KMS-11 (cell line): ENCODE measurements around the gene C12orf42.

Source experiments
- H2AFZ ChIP-seq: fragments of 200-600 bp; sonication (generic); 2 replicates; pipeline ENCODE4 v1.6.1; 2016; ENCODE audit warnings: antibody characterized with exemption, mixed run types, low read depth
- H3K27ac ChIP-seq: fragments of 200-600 bp; sonication (generic); 2 replicates; pipeline ENCODE4 v1.6.1; 2016; ENCODE audit warnings: mild to moderate bottlenecking, mixed run types
- H3K27me3 ChIP-seq: fragments of 200-600 bp; sonication (generic); 2 replicates; pipeline ENCODE4 v1.6.1; 2017; ENCODE audit warnings: mild to moderate bottlenecking, low read depth, mixed run types, moderate library complexity; ENCODE audit not compliant: insufficient read depth
- H3K36me3 ChIP-seq: fragments of 200-600 bp; sonication (generic); 2 replicates; pipeline ENCODE4 v1.6.1; 2017; ENCODE audit warnings: mild to moderate bottlenecking, mixed run types; ENCODE audit not compliant: insufficient read depth
- H3K4me1 ChIP-seq: fragments of 200-600 bp; sonication (generic); 2 replicates; pipeline ENCODE4 v1.6.1; 2016; ENCODE audit warnings: mild to moderate bottlenecking, low read depth, mixed run types; ENCODE audit not compliant: poor library complexity, severe bottlenecking
- H3K4me2 ChIP-seq: fragments of 200-600 bp; sonication (generic); 2 replicates; pipeline ENCODE4 v1.7.0; 2016; ENCODE audit warnings: mild to moderate bottlenecking, mixed run types
- H3K4me3 ChIP-seq: fragments of 200-600 bp; sonication (generic); IDR thresholded peaks from 2 replicates; pipeline ENCODE4 v1.6.1; 2017; ENCODE audit warnings: low read depth, low read length, mixed read lengths; ENCODE audit not compliant: insufficient read depth
- H3K79me2 ChIP-seq: fragments of 200-600 bp; sonication (generic); 2 replicates; pipeline ENCODE4 v1.6.1; 2016; ENCODE audit warnings: low read depth, mixed run types; ENCODE audit not compliant: insufficient read depth
- H3K9ac ChIP-seq: fragments of 200-600 bp; sonication (generic); 2 replicates; pipeline ENCODE4 v1.6.1; 2016; ENCODE audit warnings: mild to moderate bottlenecking, mixed run types
- H4K20me1 ChIP-seq: fragments of 200-600 bp; sonication (generic); 2 replicates; pipeline ENCODE4 v1.6.1; 2016; ENCODE audit warnings: mild to moderate bottlenecking, mixed run types; ENCODE audit not compliant: insufficient read depth
- TF ChIP-seq, protein P1 (sequence below): fragments of 200-600 bp; sonication (generic); conservative IDR thresholded peaks from 2 replicates; pipeline ENCODE4 v1.6.1; 2017; ENCODE audit warnings: low read depth, mild to moderate bottlenecking, antibody characterized with exemption, low read length, moderate library complexity, mixed read lengths

Gene C12orf42

GRCh38 chr12:103503546-103504480 is 8.0 kb upstream of the C12orf42 start:
- no peak overlapping the region for H2AFZ ChIP-seq
- no peak overlapping the region for H3K4me3 ChIP-seq
- H3K4me2 ChIP-seq, result no peak overlapping the region
- H3K79me2 ChIP-seq, result no peaks in the 10 kb centered on the region
- no peaks in the 10 kb centered on the region; the same call in 1 of the 2 replicates for H3K27me3 ChIP-seq
- no peak overlapping the region for H3K27ac ChIP-seq
- H3K9ac ChIP-seq, result no peak overlapping the region
- H3K36me3 ChIP-seq, result no peaks in the 10 kb centered on the region
- peaks cover 20% of the 10 kb centered on the region for H3K4me1 ChIP-seq
- H4K20me1 ChIP-seq, result no peaks in the 10 kb centered on the region
- TF ChIP-seq, protein P1, sequence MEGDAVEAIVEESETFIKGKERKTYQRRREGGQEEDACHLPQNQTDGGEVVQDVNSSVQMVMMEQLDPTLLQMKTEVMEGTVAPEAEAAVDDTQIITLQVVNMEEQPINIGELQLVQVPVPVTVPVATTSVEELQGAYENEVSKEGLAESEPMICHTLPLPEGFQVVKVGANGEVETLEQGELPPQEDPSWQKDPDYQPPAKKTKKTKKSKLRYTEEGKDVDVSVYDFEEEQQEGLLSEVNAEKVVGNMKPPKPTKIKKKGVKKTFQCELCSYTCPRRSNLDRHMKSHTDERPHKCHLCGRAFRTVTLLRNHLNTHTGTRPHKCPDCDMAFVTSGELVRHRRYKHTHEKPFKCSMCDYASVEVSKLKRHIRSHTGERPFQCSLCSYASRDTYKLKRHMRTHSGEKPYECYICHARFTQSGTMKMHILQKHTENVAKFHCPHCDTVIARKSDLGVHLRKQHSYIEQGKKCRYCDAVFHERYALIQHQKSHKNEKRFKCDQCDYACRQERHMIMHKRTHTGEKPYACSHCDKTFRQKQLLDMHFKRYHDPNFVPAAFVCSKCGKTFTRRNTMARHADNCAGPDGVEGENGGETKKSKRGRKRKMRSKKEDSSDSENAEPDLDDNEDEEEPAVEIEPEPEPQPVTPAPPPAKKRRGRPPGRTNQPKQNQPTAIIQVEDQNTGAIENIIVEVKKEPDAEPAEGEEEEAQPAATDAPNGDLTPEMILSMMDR, result peak; percentile 58

GRCh38 chr12:103501447-103501846 is 5.7 kb upstream of the C12orf42 start:
- H3K79me2 ChIP-seq, result no peaks in the 10 kb centered on the region
- TF ChIP-seq, protein P1, result no peak
- H3K4me3 ChIP-seq, result no peak overlapping the region
- no peak overlapping the region for H3K27ac ChIP-seq
- no peak overlapping the region for H2AFZ ChIP-seq
- no peak overlapping the region for H3K4me2 ChIP-seq
- peaks cover 20% of the 10 kb centered on the region for H3K4me1 ChIP-seq
- H3K36me3 ChIP-seq, result no peaks in the 10 kb centered on the region
- H3K9ac ChIP-seq, result no peak overlapping the region
- no peaks in the 10 kb centered on the region for H4K20me1 ChIP-seq
- no peaks in the 10 kb centered on the region; the same call in 1 of the 2 replicates for H3K27me3 ChIP-seq

- no peak overlapping the region for H3K4me3 ChIP-seq
- no peak overlapping the region for H3K27ac ChIP-seq
- peaks cover 1% of the 10 kb centered on the region for H3K4me1 ChIP-seq
- H3K4me2 ChIP-seq, result no peak overlapping the region
- no peaks in the 10 kb centered on the region; the same call in 1 of the 2 replicates for H3K27me3 ChIP-seq
- no peak overlapping the region for H2AFZ ChIP-seq
- H3K79me2 ChIP-seq, result no peaks in the 10 kb centered on the region
- H3K9ac ChIP-seq, result no peak overlapping the region
- TF ChIP-seq, protein P1, result no peak
- no peaks in the 10 kb centered on the region for H4K20me1 ChIP-seq
- H3K36me3 ChIP-seq, result no peaks in the 10 kb centered on the region
Observed at GRCh38 chr12:103499571-103499970, 3.8 kb upstream of the C12orf42 start.

GRCh38 chr12:103498990-103499389 is 3.2 kb upstream of the C12orf42 start:
- Histone ChIP-seq H3K9ac (no peak overlapping the region), H3K27ac (no peak overlapping the region), H3K79me2 (no peaks in the 10 kb centered on the region), H2AFZ (no peak overlapping the region), H3K4me3 (no peak overlapping the region), H4K20me1 (no peaks in the 10 kb centered on the region), H3K27me3 (no peaks in the 10 kb centered on the region; the same call in 1 of the 2 replicates), H3K4me2 (no peak overlapping the region), H3K36me3 (no peaks in the 10 kb centered on the region), H3K4me1 (no peaks in the 10 kb centered on the region)
- TF ChIP-seq, protein P1, result no peak
